Prostate gland (tissue), 2 donors: ENCODE measurements around the gene TBX15.

Experiments
- CTCF ChIP-seq, 4 experiments: fragments of 200-600 bp in 2 of 4; fragments of 450-650 bp in 2 of 4; sonication (generic) in 2 of 4; IDR thresholded peaks; 1 replicate in 3 of 4; 2 replicates in 1 of 4; pipeline ENCODE4 v1.5.1; 2016 to 2019; ENCODE audit warnings: antibody characterized with exemption in 4 of 4, mild to moderate bottlenecking in 2 of 4, moderate library complexity in 2 of 4
- POLR2A ChIP-seq: fragments of 450-650 bp; IDR thresholded peaks from one replicate; pipeline ENCODE4 v1.6.1; 2016; ENCODE audit warnings: antibody characterized with exemption, mild to moderate bottlenecking

- no peak for TF ChIP-seq CTCF (IDR thresholded peaks at IDR 0.05)
- TF ChIP-seq POLR2A, result no peak
These were observed 75.6 kb downstream of the TBX15 start for GRCh38 chr1:118912574-118912973.
